ENCODE results near the gene ZNF189. TPM values are rescaled to one million over a fixed set of nuclear protein-coding genes. Genes with fewer than 3 reads are reported as not detected.

Gene ZNF189
- polyA plus RNA-seq, 3 donors, result 40.0 to 51.3 (median 47.9) TPM

GRCh38 chr9:101440714-101441230, 42.1 kb downstream of the ZNF189 start:
- DNase-seq (ENCODE audit: extremely low read depth in 1 of 11, low read depth in 9 of 11, low spot score in 4 of 11), result no peak

GRCh38 chr9:101442318-101442717, 43.7 kb downstream of the ZNF189 start:
- DNase-seq (ENCODE audit: extremely low read depth in 1 of 11, low read depth in 9 of 11, low spot score in 4 of 11), result no peak

- DNase-seq (ENCODE audit: extremely low read depth in 1 of 11, low read depth in 9 of 11, low spot score in 4 of 11), result no peak
Observed at GRCh38 chr9:101442736-101443135, 44.1 kb downstream of the ZNF189 start.

- DNase-seq (ENCODE audit: extremely low read depth in 1 of 11, low read depth in 9 of 11, low spot score in 4 of 11), result no peak
Observed at GRCh38 chr9:101443364-101443771, 44.7 kb downstream of the ZNF189 start.

- no peak for DNase-seq (ENCODE audit: extremely low read depth in 1 of 11, low read depth in 9 of 11, low spot score in 4 of 11)
Observed at GRCh38 chr9:101445353-101446029, 46.8 kb downstream of the ZNF189 start.

- no peak for DNase-seq (ENCODE audit: extremely low read depth in 1 of 11, low read depth in 9 of 11, low spot score in 4 of 11)
Observed at GRCh38 chr9:101446732-101447131, 48.1 kb downstream of the ZNF189 start.

GRCh38 chr9:101448680-101449070, 50.0 kb downstream of the ZNF189 start:
- DNase-seq (ENCODE audit: extremely low read depth in 1 of 11, low read depth in 9 of 11, low spot score in 4 of 11), result no peak

- DNase-seq (ENCODE audit: extremely low read depth in 1 of 11, low read depth in 9 of 11, low spot score in 4 of 11), result peak; percentile 24 to 64 (median 46)
Observed at GRCh38 chr9:101449071-101449721, 50.5 kb downstream of the ZNF189 start.

GRCh38 chr9:101450931-101451330, 52.3 kb downstream of the ZNF189 start:
- DNase-seq (ENCODE audit: extremely low read depth in 1 of 11, low read depth in 9 of 11, low spot score in 4 of 11), result no peak

GRCh38 chr9:101451498-101451897, 52.8 kb downstream of the ZNF189 start:
- DNase-seq (ENCODE audit: extremely low read depth in 1 of 11, low read depth in 9 of 11, low spot score in 4 of 11), result no peak

GRCh38 chr9:101453776-101454570, 55.3 kb downstream of the ZNF189 start:
- DNase-seq (ENCODE audit: extremely low read depth in 1 of 11, low read depth in 9 of 11, low spot score in 4 of 11), result no peak

- no peak for DNase-seq (ENCODE audit: extremely low read depth in 1 of 11, low read depth in 9 of 11, low spot score in 4 of 11)
Observed at GRCh38 chr9:101455656-101456240, 57.1 kb downstream of the ZNF189 start.

GRCh38 chr9:101457003-101457402, 58.4 kb downstream of the ZNF189 start:
- no peak for DNase-seq (ENCODE audit: extremely low read depth in 1 of 11, low read depth in 9 of 11, low spot score in 4 of 11)

GRCh38 chr9:101458963-101459631, 60.4 kb downstream of the ZNF189 start:
- DNase-seq (ENCODE audit: extremely low read depth in 1 of 11, low read depth in 9 of 11, low spot score in 4 of 11), result peak; percentile 22 to 81 (median 48)

Other genes starting within 250 kb of the ZNF189 start
- under 1 TPM; 0.32 to 0.39 (median 0.36) TPM for gene BAAT, start 13.8 kb upstream of the ZNF189 start, polyA plus RNA-seq (ENCODE audit: insufficient read length in 3 of 3)
- 10 to 100 TPM; 23.2 to 28.8 (median 24.3) TPM for gene MRPL50, start 233 bp upstream of the ZNF189 start, polyA plus RNA-seq (ENCODE audit: insufficient read length in 3 of 3)
- gene ALDOB, start 36.9 kb downstream of the ZNF189 start, polyA plus RNA-seq (ENCODE audit: insufficient read length in 3 of 3), result 100 to 1,000 TPM; 730 to 816 (median 733) TPM
- gene RNF20, start 135.0 kb downstream of the ZNF189 start, polyA plus RNA-seq (ENCODE audit: insufficient read length in 3 of 3), result 10 to 100 TPM; 59.9 to 71.9 (median 60.3) TPM
- gene PPP3R2, start 196.1 kb downstream of the ZNF189 start, polyA plus RNA-seq (ENCODE audit: insufficient read length in 3 of 3), result under 1 TPM in 1 of 3 donors, not detected in 2; 0.06 TPM

Measured in renal cortex interstitium (tissue), 11 donors.